HG03280 (cell line): ENCODE results near the gene SLIT3.

ENCODE experiments used
- ATAC-seq: cut with Tn5 transposase; IDR thresholded peaks from one replicate; pipeline ENCODE4 v1.9.1; 2021; ENCODE audit warnings: mild to moderate bottlenecking, moderate library complexity; ENCODE audit not compliant: unreplicated experiment

Gene SLIT3

GRCh38 chr5:168696611-168697010 lies 604.3 kb downstream of the SLIT3 start:
- no peak for ATAC-seq

DNA sequence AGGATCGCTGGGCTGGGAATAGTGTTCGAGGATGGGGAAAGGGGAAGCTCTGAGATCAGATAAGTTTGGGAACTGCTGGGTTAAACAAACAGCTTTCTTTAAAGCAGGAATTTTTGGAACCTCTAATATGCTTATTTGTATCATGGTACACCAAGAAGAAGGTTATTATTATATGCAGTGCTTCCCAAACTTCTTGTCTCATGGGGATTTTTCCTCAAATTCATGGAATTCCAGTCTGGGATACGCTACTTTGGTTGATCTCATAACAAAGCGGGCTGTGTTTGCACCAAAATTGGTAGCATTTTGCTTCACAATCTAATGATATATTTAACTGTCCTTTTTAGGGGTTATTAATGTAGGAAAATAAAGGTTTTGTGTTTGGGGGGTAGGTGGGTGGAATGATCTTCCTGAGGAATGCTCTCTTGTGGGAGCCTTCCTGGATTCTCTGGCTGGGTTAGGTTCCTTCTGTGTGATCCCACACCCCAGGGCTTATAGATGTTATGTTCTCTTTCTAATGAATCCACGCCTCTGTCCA lies 605.6 kb downstream of the SLIT3 start:
- ATAC-seq, result no peak

DNA sequence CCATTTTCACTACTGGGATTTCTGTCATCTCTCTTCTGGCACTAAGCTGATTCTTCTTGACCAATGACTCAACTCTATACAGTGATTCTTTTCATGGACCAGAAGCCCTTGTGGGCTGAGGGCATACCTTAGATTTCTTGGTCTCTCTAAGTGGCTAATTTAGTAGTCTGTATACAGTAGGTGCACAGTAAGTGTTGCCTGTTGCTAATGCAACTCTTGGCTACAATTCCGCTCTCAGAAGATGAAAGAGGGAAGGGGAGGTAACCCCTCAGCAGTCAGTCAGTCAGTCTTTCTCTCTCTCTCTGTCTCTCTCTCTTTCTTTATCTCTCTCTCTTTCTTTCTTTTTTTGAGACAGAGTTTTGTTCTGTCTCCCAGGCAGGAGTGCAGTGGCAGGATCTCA lies 606.6 kb downstream of the SLIT3 start:
- ATAC-seq, result no peak

GRCh38 chr5:168693883-168694282 lies 607.1 kb downstream of the SLIT3 start:
- ATAC-seq, result no peak

DNA sequence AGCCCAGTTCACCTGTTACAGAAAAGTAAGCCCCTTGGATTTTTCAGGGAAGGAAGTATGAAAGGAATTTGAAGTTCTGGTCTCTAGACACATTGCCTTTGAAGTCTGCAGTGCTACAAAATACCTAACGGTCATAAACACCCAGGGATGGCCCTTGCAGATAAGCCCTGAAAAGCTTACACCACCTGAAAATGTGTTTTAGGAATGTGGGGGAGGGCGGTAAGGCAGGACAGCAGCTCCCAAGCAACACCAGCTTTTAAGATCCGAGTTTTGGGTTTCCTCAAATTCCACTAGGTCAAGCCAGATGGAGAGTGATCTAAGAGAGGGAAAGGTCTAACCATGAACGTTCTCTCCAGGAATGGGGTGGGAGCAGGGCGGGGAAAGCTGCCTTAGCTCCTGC lies 607.6 kb downstream of the SLIT3 start:
- no peak for ATAC-seq

DNA sequence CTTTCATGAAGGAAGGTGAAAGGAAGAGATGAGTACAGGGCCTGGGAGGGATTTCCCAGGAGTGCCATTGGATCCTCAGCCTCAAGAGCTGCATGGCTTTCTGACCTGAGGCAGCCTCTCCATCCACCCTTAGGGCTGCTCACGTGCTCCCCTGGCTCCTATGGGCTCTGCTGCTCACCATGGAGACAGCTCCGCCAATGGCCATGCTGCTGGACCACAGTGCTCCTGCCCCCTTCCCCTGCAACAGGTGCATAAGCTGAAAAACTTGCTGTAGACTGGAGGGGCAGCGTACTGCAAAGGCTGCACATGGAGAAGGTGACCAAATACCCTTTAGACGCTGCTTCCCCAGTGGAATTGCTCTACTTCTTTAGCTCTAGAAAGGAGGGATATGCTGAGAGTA lies 609.0 kb downstream of the SLIT3 start:
- ATAC-seq, result no peak

GRCh38 chr5:168689260-168689659 lies 611.7 kb downstream of the SLIT3 start:
- ATAC-seq, result no peak

- ATAC-seq, result no peak
These were observed 614.1 kb downstream of the SLIT3 start for GRCh38 chr5:168686837-168687236.

GRCh38 chr5:168685566-168685965 lies 615.4 kb downstream of the SLIT3 start:
- no peak for ATAC-seq

DNA sequence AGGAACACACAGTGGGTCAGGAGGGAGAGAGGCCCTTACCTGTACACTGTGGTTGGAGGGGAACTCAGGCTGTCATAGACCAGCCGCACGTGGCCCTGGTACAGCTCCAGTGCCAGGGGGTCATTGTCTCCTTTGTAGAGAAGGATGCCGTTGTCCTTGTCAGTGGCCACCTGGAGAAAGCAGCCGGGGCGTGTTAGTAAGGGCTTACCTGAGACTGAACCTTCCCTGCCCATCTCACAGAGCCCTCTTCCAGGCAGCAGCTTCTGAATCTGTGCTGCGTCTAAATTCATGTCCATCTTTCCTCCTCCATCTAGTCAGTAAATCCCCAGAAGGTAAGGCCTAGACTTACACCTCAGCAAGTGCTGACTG lies 617.0 kb downstream of the SLIT3 start:
- no peak for ATAC-seq

DNA sequence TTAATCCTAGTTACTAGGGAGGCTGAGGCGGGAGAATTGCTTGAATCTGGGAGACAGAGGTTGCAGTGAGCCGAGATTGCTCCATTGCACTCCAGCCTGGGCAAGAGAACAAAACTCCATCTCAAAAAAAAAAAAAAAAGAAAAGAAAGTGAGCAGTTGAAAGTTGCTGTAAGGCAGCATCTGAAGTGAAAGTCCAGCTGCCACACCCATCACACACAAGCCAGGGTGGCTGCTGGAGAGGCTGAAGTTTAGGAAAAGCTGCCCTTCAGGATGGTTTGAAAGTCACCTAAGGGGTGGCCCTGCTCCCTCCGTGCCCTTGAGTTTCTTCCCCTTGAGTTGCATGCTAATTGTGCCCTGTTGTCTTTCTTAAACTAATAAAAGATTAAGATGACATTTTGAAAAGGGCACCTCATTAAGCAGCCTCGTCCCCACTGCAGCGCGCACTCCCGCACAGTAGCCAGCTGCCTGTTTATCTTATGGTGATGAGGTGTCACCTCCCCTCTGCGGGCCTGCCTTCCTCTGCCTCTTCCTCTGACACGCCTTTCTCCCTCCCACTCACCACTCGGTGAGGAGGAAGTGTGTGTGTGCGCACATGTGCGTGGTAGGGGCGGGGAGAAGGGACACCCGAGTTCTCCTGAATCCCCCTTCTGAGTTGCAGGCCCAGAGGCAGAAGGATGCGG lies 617.6 kb downstream of the SLIT3 start:
- no peak for ATAC-seq

GRCh38 chr5:168681556-168682183 lies 619.3 kb downstream of the SLIT3 start:
- no peak for ATAC-seq

DNA sequence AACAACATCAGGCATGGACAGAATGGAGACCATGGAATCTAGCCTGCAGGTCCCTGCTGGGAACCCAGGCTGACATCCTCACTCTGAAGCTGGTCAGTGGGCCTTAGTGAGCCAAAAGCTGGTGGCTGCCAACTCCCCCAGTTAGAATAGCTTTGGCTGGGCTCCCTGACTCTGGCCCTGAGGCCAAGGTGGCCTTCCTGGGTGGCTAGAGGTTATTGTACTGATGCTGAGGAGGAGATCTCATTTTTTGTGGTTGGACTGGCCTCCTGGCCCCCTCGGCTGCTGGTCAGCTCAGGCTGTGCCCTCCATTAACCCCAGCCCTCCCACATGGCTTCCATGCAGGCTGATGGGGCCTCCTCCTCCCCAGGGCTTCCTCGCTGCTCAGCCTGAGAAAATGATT lies 620.5 kb downstream of the SLIT3 start:
- no peak for ATAC-seq

DNA sequence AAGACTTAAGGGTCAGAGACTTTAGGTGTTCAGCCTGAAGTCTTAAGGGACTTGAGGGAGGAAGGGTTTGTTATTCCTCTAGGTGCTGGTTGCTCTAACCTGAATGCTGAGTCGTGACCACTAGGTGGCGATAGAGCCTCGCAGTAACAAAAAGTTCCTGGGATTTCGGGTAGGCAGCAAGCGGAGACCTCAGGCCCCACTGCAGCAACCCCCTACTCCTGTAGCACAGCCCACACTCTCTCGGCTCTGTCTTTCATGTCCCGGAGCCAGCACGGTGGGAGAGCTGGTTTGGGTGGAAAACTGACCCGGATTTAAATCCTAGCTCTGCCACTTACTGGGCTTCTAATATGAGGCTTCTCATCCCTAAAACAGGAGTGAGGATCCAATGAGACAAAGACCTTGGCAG lies 621.4 kb downstream of the SLIT3 start:
- peak; percentile 68 for ATAC-seq

GRCh38 chr5:168676501-168676900 lies 624.4 kb downstream of the SLIT3 start:
- no peak for ATAC-seq

DNA sequence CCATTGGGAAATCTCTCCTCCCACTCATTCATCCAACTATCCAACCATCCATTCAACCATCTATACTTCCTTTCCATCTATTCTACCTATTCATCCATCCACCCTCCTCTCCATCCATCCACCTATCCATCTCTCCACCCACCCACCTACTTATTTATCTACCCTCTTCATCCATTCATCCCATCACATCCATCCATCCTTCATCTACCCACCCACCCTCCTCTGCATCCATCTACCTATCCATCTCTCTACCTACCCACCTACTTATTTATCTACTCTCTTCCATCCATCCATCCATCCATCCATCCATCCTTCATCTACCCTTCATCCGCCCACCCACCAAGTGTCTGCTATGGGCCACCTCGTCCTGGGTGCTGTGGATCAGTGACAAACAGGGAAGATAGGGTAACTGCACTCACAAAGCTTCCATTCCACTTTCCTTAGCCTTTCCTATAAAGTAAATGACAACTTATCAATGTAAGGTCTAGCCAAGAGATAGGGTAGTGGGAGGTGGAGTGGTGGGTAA lies 625.0 kb downstream of the SLIT3 start:
- ATAC-seq, result no peak

GRCh38 chr5:168674893-168675482 lies 626.0 kb downstream of the SLIT3 start:
- no peak for ATAC-seq

DNA sequence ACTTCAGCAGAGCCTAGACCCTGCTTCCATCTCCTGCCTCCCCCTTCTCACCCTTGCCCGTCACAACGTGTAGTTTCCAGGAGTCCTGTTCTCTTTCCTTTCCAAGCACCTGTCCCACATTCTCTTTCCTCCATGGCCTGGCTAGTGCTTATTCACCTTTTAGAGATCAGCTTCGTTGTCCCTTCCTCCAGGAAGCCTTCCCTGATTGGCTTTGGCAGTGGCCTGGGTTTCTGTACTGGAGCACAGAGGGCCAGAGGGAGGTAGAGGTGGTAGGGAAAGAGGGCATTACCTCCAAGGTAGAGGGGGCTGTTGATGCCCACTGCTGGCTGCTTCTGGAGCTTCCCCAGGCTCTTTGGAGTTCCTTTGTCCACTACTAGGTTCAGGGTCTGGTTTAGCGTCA lies 628.1 kb downstream of the SLIT3 start:
- ATAC-seq, result no peak

GRCh38 chr5:168672016-168672415 lies 628.9 kb downstream of the SLIT3 start:
- ATAC-seq, result no peak

DNA sequence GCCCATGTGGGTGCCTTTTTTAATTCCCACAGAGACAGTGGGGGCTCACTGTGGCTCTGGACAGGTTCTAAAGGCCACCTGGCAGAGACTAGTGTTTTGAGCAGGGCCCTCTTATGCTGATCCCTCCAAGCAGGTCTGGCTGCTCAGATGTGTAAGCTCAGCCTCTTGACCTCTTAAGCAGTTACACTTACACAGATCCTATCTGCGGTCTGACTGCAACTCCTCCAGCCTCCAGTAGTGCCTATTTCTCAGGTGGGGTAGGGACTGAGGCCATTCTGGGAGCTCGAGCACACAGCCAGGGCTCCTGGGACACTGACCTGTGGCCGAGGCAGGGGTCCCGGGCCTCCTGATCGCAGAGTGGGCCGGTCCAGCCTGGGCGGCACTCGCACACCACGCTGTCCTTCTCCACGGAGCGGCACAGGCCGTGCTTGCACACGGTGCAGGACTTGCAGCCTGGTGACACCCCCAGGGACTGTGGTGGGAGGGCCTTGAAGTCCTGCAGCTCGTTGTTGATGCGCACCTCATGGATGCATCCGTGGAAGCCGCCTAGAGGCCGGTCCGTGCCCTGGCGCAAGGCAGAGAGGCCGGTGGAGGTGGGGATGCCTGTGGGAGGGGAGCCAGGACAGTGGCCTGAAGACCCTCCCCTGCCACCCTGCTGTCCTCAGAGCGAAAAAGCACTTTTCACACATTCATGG lies 629.9 kb downstream of the SLIT3 start:
- ATAC-seq, result no peak

DNA sequence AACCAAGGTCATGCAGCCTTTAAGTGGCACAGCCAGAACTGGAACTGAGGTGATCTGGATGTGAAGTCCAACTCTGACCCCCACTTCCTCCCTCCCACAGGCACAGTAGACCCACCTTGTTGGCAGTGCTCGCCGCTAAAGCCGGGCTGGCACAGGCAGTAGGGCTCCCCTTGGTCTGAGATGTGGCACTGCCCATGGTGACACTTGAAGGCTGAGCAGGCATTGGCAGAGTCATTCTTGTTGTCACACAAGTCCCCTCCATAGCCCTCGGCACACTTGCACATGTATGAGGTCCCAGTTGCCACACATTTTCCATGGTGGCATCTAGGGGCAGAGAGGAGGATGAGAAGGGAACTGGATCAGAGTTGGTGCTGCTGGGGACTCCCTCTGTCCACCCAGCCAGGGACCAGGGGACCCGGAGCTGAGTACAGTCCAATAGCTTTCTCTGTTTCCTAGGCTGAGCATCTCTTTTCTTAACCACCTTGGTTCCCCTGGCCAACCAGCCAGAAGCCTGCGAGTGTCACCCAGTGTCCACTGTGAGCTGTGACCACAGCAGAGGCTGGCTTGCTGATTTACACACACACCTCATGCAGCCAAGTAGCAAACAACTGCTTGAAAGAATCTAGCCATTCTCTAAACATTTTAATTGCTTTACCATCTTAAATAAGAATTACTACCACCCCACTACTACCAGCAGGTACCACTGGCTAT lies 631.1 kb downstream of the SLIT3 start:
- no peak for ATAC-seq
